HCT116 (cell line): Measurements from ENCODE around the gene SLC24A3. TPM values are rescaled to one million over a fixed set of nuclear protein-coding genes. Genes with fewer than 3 reads are reported as not detected.

ENCODE experiments used
- ATAC-seq: fragments of 200-7000 bp; cut with Tn5 transposase; 2 replicates; pipeline ENCODE4 v1.9.1; 2020; ENCODE audit warnings: mild to moderate bottlenecking, moderate library complexity
- BruUV-seq: library from RNA; stranded (reverse); fragments of 400-500 nt; replicated peaks from 2 replicates; lab custom pipeline; 2021; lab: Mats Ljungman, UMichigan
- CTCF ChIA-PET: fragments of 300-600 bp; sonication (Branson Sonifier 250); formaldehyde crosslinking; loops from one replicate; lab custom pipeline; 2021; ENCODE audit warnings: antibody characterized with exemption; lab: Charles Lee
- POLR2A ChIA-PET: fragments of 300-600, 350-600 bp; sonication (Branson Sonifier 250); formaldehyde crosslinking; loops from one replicate; lab custom pipeline; 2021; ENCODE audit warnings: antibody characterized with exemption; lab: Charles Lee
- RAD21 ChIA-PET, 2 experiments: fragments of 300-600 bp; sonication (Branson Sonifier 250); formaldehyde crosslinking; loops; one replicate each; lab custom pipeline; 2023; ENCODE audit warnings: low total read pairs in 2 of 2; ENCODE audit not compliant: uncharacterized antibody in 2 of 2, unreplicated experiment in 2 of 2, low non-redundant PET in 1 of 2; lab: Charles Lee
- DNase-seq: peaks from one replicate; pipeline ENCODE4 v3.0.0-alpha.2; 2010; ENCODE audit warnings: low read depth, low spot score
- H2AFZ ChIP-seq: fragments of 200-600 bp; shearing (Covaris generic), sonication (generic); 2 replicates; pipeline ENCODE4 v1.6.1; 2017; ENCODE audit warnings: low read depth, mixed run types, mixed read lengths, antibody characterized with exemption, low read length; ENCODE audit not compliant: poor library complexity, severe bottlenecking
- H3K27ac ChIP-seq: 2 replicates; pipeline ENCODE4 v1.5.1; 2012; ENCODE audit warnings: low read depth, low read length
- H3K27me3 ChIP-seq: fragments of 200-600 bp; sonication (generic); 2 replicates; pipeline ENCODE4 v1.6.1; 2016; ENCODE audit warnings: mixed run types, low read length, mixed read lengths; ENCODE audit not compliant: insufficient read depth
- H3K36me3 ChIP-seq, 2 experiments: fragments of 200-500 bp in 1 of 2; fragments of 200-600 bp in 1 of 2; sonication (Bioruptor generic) in 1 of 2; sonication (generic) in 1 of 2; 2 replicates each; pipeline versions ENCODE4 v1.5.1 to v1.6.1; 2014 to 2016; ENCODE audit warnings: low read length in 2 of 2, inconsistent platforms in 1 of 2, mixed read lengths in 1 of 2, mixed run types in 1 of 2; ENCODE audit not compliant: insufficient read depth in 2 of 2, control insufficient read depth in 1 of 2
- H3K4me1 ChIP-seq, 2 experiments: fragments of 200-600 bp in 1 of 2; sonication (generic) in 1 of 2; 2 replicates each; pipeline versions ENCODE4 v1.5.1 to v1.6.1; 2012 to 2017; ENCODE audit warnings: low read length in 2 of 2, inconsistent platforms in 1 of 2, mild to moderate bottlenecking in 1 of 2, mixed read lengths in 1 of 2, mixed run types in 1 of 2, moderate library complexity in 1 of 2; ENCODE audit not compliant: insufficient read depth in 2 of 2, control insufficient read depth in 1 of 2
- H3K4me2 ChIP-seq: fragments of 200-600 bp; sonication (generic); 2 replicates; pipeline ENCODE4 v1.6.1; 2017; ENCODE audit warnings: mixed run types, low read length, mixed read lengths
- H3K4me3 ChIP-seq, 2 experiments: fragments of 200-600 bp in 1 of 2; sonication (generic) in 1 of 2; replicated peaks in 1 of 2; 2 replicates each; pipeline ENCODE4 v1.5.1; 2011 to 2016; ENCODE audit warnings: low read length in 2 of 2, control low read depth in 1 of 2, low read depth in 1 of 2, mild to moderate bottlenecking in 1 of 2, mixed read lengths in 1 of 2, mixed run types in 1 of 2
- H3K79me2 ChIP-seq: fragments of 200-600 bp; sonication (generic); 2 replicates; pipeline ENCODE4 v1.6.1; 2017; ENCODE audit warnings: mild to moderate bottlenecking, mixed run types, low read length, moderate library complexity, mixed read lengths; ENCODE audit not compliant: insufficient read depth
- H3K9ac ChIP-seq: fragments of 200-600 bp; sonication (generic); 2 replicates; pipeline ENCODE4 v1.6.1; 2016; ENCODE audit warnings: low read length, mixed read lengths
- H3K9me2 ChIP-seq: fragments of 200-600 bp; sonication (generic), shearing (Covaris generic); 2 replicates; pipeline ENCODE4 v1.6.1; 2017; ENCODE audit warnings: mixed run types, mild to moderate bottlenecking, moderate library complexity; ENCODE audit not compliant: insufficient read depth
- H3K9me3 ChIP-seq, 2 experiments: fragments of 200-500 bp in 1 of 2; fragments of 200-600 bp in 1 of 2; sonication (Bioruptor generic) in 1 of 2; sonication (generic) in 1 of 2; 2 replicates each; pipeline ENCODE4 v1.6.1; 2014 to 2017; ENCODE audit warnings: low read length in 2 of 2, mixed read lengths in 2 of 2, inconsistent platforms in 1 of 2, low read depth in 1 of 2, mild to moderate bottlenecking in 1 of 2, mixed run types in 1 of 2, moderate library complexity in 1 of 2; ENCODE audit not compliant: control insufficient read depth in 1 of 2, insufficient read depth in 1 of 2
- H4K20me1 ChIP-seq: fragments of 200-600 bp; sonication (generic), shearing (Covaris generic); 2 replicates; pipeline ENCODE4 v1.6.1; 2017; ENCODE audit warnings: mixed run types, mild to moderate bottlenecking, moderate library complexity; ENCODE audit not compliant: insufficient read depth
- CEBPB ChIP-seq: IDR thresholded peaks from 2 replicates; pipeline ENCODE4 v1.6.1; 2012; ENCODE audit warnings: low read depth
- CTCF ChIP-seq, 3 experiments: fragments of 200-600 bp in 1 of 3; sonication (generic) in 1 of 3; IDR thresholded peaks in 2 of 3; conservative IDR thresholded peaks in 1 of 3; 2 replicates each; pipeline ENCODE4 v1.5.1; 2012 to 2017; ENCODE audit warnings: low read depth in 2 of 3, low read length in 2 of 3, antibody characterized with exemption in 1 of 3, borderline replicate concordance in 1 of 3, control low read depth in 1 of 3, mild to moderate bottlenecking in 1 of 3, mixed read lengths in 1 of 3, mixed run types in 1 of 3, moderate library complexity in 1 of 3; ENCODE audit not compliant: insufficient read depth in 1 of 3
- EGR1 ChIP-seq: IDR thresholded peaks from 2 replicates; pipeline ENCODE4 v1.6.1; 2012; ENCODE audit warnings: low read depth
- ELF1 ChIP-seq: IDR thresholded peaks from 2 replicates; pipeline ENCODE4 v1.6.1; 2012; ENCODE audit warnings: low read depth, borderline replicate concordance
- EZH2phosphoT487 ChIP-seq: fragments of 200-600 bp; IDR thresholded peaks from 2 replicates; pipeline ENCODE4 v1.6.1; 2018; ENCODE audit warnings: antibody characterized with exemption, borderline replicate concordance
- JUND ChIP-seq: IDR thresholded peaks from 2 replicates; pipeline ENCODE4 v1.6.1; 2012
- POLR2A ChIP-seq: IDR thresholded peaks from 2 replicates; pipeline ENCODE4 v1.7.0; 2011; ENCODE audit warnings: borderline replicate concordance; ENCODE audit not compliant: insufficient read depth, insufficient read length; ENCODE audit errors: extremely low read depth
- RAD21 ChIP-seq: IDR thresholded peaks from 2 replicates; pipeline ENCODE4 v1.6.1; 2012; ENCODE audit warnings: low read depth, mild to moderate bottlenecking
- REST ChIP-seq: IDR thresholded peaks from 2 replicates; pipeline ENCODE4 v1.6.1; 2012; ENCODE audit warnings: low read depth
- SIN3A ChIP-seq: IDR thresholded peaks from 2 replicates; pipeline ENCODE4 v1.6.1; 2012; ENCODE audit warnings: low read depth
- SP1 ChIP-seq: IDR thresholded peaks from 2 replicates; pipeline ENCODE4 v1.6.1; 2012; ENCODE audit warnings: low read depth
- SRF ChIP-seq: IDR thresholded peaks from 2 replicates; pipeline ENCODE4 v1.6.1; 2012; ENCODE audit warnings: low read depth
- TCF7L2 ChIP-seq: IDR thresholded peaks from 2 replicates; pipeline ENCODE4 v1.7.0; 2011; ENCODE audit warnings: borderline replicate concordance, inconsistent platforms; ENCODE audit not compliant: insufficient read depth, insufficient read length; ENCODE audit errors: extremely low read depth
- YY1 ChIP-seq: IDR thresholded peaks from 2 replicates; pipeline ENCODE4 v1.6.1; 2011; ENCODE audit warnings: low read length, low read depth, moderate library complexity, mild to moderate bottlenecking; ENCODE audit not compliant: insufficient replicate concordance; ENCODE audit errors: extremely low read depth
- ZFX ChIP-seq: fragments of 450-650 bp; IDR thresholded peaks from 2 replicates; pipeline ENCODE4 v1.6.1; 2017
- ZNF274 ChIP-seq: fragments of 200-500 bp; sonication (Bioruptor generic); IDR thresholded peaks from 2 replicates; pipeline ENCODE4 v1.6.1; 2014; ENCODE audit warnings: mild to moderate bottlenecking, low read depth, low read length, inconsistent platforms
- intact Hi-C: fragments of 100-400 bp; cut with micrococcal nuclease; formaldehyde crosslinking; loops from 2 replicates; pipeline ENCODE4 v1.10.0; 2022
- total RNA-seq: library from RNA; stranded (reverse); gene quantifications from one replicate; pipeline ENCODE4 v1.2.1, GENCODE V29; 2021; ENCODE audit not compliant: unreplicated experiment
- TF ChIP-seq, protein P1 (sequence below): IDR thresholded peaks from 2 replicates; pipeline ENCODE4 v1.6.1; 2012
- TF ChIP-seq, protein P2 (sequence below): IDR thresholded peaks from 2 replicates; pipeline ENCODE4 v1.6.1; 2012
- TF ChIP-seq, protein P3 (sequence below): IDR thresholded peaks from 2 replicates; pipeline ENCODE4 v1.6.1; 2011; ENCODE audit warnings: mild to moderate bottlenecking, low read length, moderate library complexity; ENCODE audit not compliant: insufficient replicate concordance; ENCODE audit errors: extremely low read depth

SLC24A3 gene
- total RNA-seq, 1 experiment from 2014 or later = not detected

GRCh38 chr20:19397666-19398065 is 185.2 kb downstream of the SLC24A3 start (continued):
- TF ChIP-seq REST (no peak), ZFX (no peak), SRF (no peak), TCF7L2 (no peak), EZH2phosphoT487 (no peak), RAD21 (no peak), JUND (no peak), CEBPB (no peak), SIN3A (no peak), SP1 (no peak)
- TF ChIP-seq, protein P1, sequence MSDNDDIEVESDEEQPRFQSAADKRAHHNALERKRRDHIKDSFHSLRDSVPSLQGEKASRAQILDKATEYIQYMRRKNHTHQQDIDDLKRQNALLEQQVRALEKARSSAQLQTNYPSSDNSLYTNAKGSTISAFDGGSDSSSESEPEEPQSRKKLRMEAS = no peak
- TF ChIP-seq, protein P2, sequence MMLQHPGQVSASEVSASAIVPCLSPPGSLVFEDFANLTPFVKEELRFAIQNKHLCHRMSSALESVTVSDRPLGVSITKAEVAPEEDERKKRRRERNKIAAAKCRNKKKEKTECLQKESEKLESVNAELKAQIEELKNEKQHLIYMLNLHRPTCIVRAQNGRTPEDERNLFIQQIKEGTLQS = no peak

DNA sequence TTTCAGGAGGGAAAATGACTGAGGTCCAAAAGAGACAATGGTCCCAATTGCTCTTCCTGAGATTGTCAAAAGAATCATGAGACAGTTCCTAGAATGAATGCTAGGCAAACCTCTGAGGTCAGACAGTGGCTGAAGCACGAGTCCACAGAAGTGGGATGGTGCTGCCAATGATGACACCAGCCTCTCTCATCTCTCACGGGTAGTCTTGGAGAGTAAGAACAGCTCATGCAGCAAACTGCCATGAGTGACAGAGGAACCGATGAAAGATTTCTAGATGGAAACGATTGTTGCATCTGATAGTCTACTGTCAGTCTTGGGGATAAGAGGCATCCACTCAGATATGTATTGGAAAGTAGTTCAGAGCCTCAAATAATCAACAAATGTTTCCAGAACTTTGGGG is 188.7 kb downstream of the SLC24A3 start:
- H3K9ac ChIP-seq = no peak overlapping the region
- H3K27ac ChIP-seq = no peak overlapping the region
- H3K27me3 ChIP-seq = no peaks in the 10 kb centered on the region
- ChIA-PET POLR2A (no interaction called here), RAD21 (no interaction called here), CTCF (no interaction called here)
- no peak overlapping the region for H3K4me3 ChIP-seq
- no peak for ATAC-seq
- H4K20me1 ChIP-seq = no peaks in the 10 kb centered on the region
- H3K36me3 ChIP-seq = no peaks in the 10 kb centered on the region
- no peaks in the 10 kb centered on the region for H3K9me2 ChIP-seq
- intact Hi-C loops = no loop called here
- peaks cover 0 to 3% of the 10 kb centered on the region in 2 experiments; a peak in 2 of 4 replicates for H3K9me3 ChIP-seq
- no peaks in the 10 kb centered on the region for H3K4me1 ChIP-seq
- no peak for DNase-seq
- H2AFZ ChIP-seq = no peak overlapping the region
- no peak overlapping the region for H3K4me2 ChIP-seq
- BruUV-seq = no TSS peak
- no peaks in the 10 kb centered on the region for H3K79me2 ChIP-seq
- TF ChIP-seq POLR2A = no peak
- no peak for TF ChIP-seq JUND
- no peak for TF ChIP-seq YY1
- no peak for TF ChIP-seq ELF1
- TF ChIP-seq SIN3A = no peak
- no peak for TF ChIP-seq ZNF274
- no peak for TF ChIP-seq TCF7L2
- no peak for TF ChIP-seq CTCF (IDR thresholded peaks at IDR 0.05 in 2 of 3, conservative IDR thresholded peaks at IDR 0.05 in 1 of 3; ENCODE audit: borderline replicate concordance in 1 of 3, insufficient read depth in 1 of 3, low read depth in 2 of 3, low read length in 2 of 3)
- TF ChIP-seq, protein P3, sequence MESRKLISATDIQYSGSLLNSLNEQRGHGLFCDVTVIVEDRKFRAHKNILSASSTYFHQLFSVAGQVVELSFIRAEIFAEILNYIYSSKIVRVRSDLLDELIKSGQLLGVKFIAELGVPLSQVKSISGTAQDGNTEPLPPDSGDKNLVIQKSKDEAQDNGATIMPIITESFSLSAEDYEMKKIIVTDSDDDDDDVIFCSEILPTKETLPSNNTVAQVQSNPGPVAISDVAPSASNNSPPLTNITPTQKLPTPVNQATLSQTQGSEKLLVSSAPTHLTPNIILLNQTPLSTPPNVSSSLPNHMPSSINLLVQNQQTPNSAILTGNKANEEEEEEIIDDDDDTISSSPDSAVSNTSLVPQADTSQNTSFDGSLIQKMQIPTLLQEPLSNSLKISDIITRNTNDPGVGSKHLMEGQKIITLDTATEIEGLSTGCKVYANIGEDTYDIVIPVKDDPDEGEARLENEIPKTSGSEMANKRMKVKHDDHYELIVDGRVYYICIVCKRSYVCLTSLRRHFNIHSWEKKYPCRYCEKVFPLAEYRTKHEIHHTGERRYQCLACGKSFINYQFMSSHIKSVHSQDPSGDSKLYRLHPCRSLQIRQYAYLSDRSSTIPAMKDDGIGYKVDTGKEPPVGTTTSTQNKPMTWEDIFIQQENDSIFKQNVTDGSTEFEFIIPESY = no peak
- TF ChIP-seq, protein P1 = no peak
- TF ChIP-seq EGR1 = no peak
